Loucy (cell line): ENCODE data around the gene BRMS1.

ENCODE experiments used
- EZH2phosphoT487 ChIP-seq: fragments of 200-600 bp; IDR thresholded peaks from 2 replicates; pipeline ENCODE4 v1.6.1; 2018; ENCODE audit warnings: antibody characterized with exemption, mild to moderate bottlenecking, moderate library complexity, borderline replicate concordance
- TF ChIP-seq, protein P1 (sequence below): fragments of 200-600 bp; sonication (generic); conservative IDR thresholded peaks from 2 replicates; pipeline ENCODE4 v1.5.1; 2014; ENCODE audit warnings: mild to moderate bottlenecking, antibody characterized with exemption, low read length

DNA sequence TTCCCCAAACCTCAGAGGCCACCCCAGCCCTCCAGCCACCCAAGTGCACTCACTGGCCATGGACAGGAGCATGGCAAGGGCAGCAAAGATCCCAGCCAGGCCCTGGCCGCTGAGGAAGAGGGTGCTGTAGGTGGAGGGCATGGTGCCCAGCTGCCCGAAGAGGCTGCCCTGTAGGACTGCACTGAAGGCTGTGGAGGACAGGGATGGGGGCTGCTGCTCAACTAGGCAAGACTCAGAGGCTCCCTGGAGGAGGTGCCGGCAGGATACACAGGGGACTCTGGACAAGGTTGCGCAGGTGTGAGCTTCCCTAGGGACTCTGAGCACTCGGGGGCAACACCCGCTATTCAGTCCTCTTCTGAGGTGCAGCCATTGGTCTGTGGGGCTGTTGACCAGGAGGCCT is 23.6 kb upstream of the BRMS1 start:
- TF ChIP-seq, protein P1, sequence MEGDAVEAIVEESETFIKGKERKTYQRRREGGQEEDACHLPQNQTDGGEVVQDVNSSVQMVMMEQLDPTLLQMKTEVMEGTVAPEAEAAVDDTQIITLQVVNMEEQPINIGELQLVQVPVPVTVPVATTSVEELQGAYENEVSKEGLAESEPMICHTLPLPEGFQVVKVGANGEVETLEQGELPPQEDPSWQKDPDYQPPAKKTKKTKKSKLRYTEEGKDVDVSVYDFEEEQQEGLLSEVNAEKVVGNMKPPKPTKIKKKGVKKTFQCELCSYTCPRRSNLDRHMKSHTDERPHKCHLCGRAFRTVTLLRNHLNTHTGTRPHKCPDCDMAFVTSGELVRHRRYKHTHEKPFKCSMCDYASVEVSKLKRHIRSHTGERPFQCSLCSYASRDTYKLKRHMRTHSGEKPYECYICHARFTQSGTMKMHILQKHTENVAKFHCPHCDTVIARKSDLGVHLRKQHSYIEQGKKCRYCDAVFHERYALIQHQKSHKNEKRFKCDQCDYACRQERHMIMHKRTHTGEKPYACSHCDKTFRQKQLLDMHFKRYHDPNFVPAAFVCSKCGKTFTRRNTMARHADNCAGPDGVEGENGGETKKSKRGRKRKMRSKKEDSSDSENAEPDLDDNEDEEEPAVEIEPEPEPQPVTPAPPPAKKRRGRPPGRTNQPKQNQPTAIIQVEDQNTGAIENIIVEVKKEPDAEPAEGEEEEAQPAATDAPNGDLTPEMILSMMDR = no peak
- TF ChIP-seq EZH2phosphoT487 = no peak
